ENCODE results near the gene NTM. TPM values are rescaled to one million over a fixed set of nuclear protein-coding genes. Genes with fewer than 3 reads are reported as not detected.

NTM gene
- total and polyA plus RNA-seq, 8 donors, result 0.04 to 4.4 (median 0.50) TPM

DNA sequence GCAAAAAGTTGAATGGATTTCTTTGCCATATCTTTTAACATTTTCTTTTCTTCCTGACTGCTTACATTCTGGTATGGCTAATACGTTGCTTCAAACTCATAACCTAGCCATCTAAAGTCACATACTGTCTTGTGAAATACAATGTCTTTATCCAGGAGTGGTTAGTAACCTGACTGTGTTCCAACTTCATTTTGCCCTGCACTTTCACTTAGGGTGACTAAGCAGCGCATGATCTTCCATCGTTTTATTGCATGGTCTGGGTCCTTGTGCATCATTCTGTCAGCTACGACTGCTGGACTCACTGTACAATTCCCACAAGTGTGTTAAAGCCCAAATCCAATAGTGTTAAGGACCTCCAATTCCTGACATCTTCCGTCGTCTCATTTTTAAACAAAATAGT lies 403.2 kb downstream of the NTM start:
- DNase-seq (no peak), FAIRE-seq (no peak), ATAC-seq (no peak)
- H3K9me3 ChIP-seq, result no peaks in the 10 kb centered on the region
- TF ChIP-seq, protein P1, sequence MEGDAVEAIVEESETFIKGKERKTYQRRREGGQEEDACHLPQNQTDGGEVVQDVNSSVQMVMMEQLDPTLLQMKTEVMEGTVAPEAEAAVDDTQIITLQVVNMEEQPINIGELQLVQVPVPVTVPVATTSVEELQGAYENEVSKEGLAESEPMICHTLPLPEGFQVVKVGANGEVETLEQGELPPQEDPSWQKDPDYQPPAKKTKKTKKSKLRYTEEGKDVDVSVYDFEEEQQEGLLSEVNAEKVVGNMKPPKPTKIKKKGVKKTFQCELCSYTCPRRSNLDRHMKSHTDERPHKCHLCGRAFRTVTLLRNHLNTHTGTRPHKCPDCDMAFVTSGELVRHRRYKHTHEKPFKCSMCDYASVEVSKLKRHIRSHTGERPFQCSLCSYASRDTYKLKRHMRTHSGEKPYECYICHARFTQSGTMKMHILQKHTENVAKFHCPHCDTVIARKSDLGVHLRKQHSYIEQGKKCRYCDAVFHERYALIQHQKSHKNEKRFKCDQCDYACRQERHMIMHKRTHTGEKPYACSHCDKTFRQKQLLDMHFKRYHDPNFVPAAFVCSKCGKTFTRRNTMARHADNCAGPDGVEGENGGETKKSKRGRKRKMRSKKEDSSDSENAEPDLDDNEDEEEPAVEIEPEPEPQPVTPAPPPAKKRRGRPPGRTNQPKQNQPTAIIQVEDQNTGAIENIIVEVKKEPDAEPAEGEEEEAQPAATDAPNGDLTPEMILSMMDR (IDR thresholded peaks at IDR 0.05), result no peak
- intact Hi-C loops (cut with DNase I), result no loop called here
- no peaks in the 10 kb centered on the region for H3K4me1 ChIP-seq
- no peaks in the 10 kb centered on the region for H3K36me3 ChIP-seq
- H3K27ac ChIP-seq, result no peak overlapping the region
- no peak overlapping the region for H3K4me3 ChIP-seq
- H3K27me3 ChIP-seq, result peaks cover 0 to 6% (median 1%) of the 10 kb centered on the region in 4 donors
- whole genome bisulfite sequencing, 2 donors, result 68 to 80% methylated on average over 6 of the region's 6 CpGs

DNA sequence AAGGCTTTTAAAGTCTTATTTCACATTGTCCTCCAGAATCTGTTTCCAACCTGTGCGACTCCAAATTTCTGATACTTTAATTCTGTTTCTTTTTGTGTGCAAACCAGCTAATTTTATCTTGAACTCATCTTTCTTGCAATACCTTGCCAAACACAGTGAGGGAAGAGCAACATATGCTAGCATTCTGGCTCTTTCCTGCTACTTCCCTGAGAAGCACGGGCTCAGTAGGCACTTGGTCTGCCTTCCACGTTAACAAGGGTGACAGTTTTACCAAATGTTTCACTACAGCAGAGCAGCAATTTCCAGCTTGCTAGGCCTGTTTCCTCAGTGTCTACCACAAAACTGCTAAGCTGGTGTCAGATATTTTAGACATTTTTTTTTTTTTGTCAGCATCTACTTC lies 405.8 kb downstream of the NTM start:
- TF ChIP-seq, protein P1 (IDR thresholded peaks at IDR 0.05), result no peak
- H3K36me3 ChIP-seq, result no peaks in the 10 kb centered on the region
- H3K27me3 ChIP-seq, result peaks cover 0 to 6% (median 2%) of the 10 kb centered on the region in 4 donors
- intact Hi-C loops (cut with DNase I), result no loop called here
- no peak overlapping the region for H3K27ac ChIP-seq
- no peak for FAIRE-seq
- ATAC-seq, result no peak
- H3K4me3 ChIP-seq, result no peak overlapping the region
- no peak for DNase-seq
- no peaks in the 10 kb centered on the region for H3K4me1 ChIP-seq
- 50 to 55% methylated on average over 3 of the region's 3 CpGs for WGBS, 2 donors
- H3K9me3 ChIP-seq, result no peaks in the 10 kb centered on the region

DNA sequence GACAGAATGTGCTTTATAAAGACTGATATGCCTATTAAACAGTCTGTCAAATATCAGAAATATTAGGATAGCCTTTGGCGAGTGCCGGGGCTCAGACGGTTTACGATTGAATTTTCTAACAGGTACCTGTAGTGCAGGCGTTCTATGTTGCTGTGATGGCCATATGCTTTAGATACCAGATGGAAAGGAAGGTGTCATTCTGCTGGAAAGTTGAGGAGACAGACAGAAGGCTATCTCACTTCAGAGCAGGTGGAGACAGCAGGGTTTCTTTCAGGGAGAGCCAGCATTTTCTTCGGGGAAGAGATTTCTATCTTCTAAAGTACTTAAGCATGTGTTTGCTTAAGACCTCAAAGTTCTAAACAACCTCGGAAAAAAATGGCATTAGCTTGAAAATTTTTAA lies 415.4 kb downstream of the NTM start:
- H3K4me1 ChIP-seq, result no peaks in the 10 kb centered on the region
- no peak overlapping the region for H3K4me3 ChIP-seq
- FAIRE-seq, result no peak
- H3K27me3 ChIP-seq, result peaks cover 0 to 16% (median 7%) of the 10 kb centered on the region in 4 donors
- no peak overlapping the region for H3K27ac ChIP-seq
- 51 to 57% methylated on average over 7 of the region's 7 CpGs for WGBS, 2 donors
- TF ChIP-seq, protein P1 (IDR thresholded peaks at IDR 0.05), result no peak
- no peak for DNase-seq
- no peaks in the 10 kb centered on the region for H3K9me3 ChIP-seq
- no peaks in the 10 kb centered on the region for H3K36me3 ChIP-seq
- ATAC-seq, result no peak
- intact Hi-C loops (cut with DNase I), result no loop called here

DNA sequence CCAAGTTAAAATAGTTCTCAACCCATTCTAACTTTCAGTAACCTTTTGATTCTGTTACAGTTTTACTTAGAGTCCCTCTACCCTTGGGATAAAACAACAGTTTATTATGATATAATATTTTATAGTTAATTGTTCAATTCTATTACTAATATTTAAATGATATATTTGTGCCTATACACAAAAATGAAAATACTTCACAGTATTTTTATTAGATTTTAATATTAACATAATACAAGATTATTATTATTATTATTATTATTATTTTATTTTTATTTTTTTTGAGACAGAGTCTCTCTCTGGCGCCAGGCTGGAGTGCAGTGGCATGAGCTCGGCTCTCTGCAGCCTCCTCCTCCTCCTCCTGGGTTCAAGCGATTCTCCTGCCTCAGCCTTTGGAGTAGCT lies 416.7 kb downstream of the NTM start:
- Histone ChIP-seq H3K27ac (no peak overlapping the region), H3K4me3 (no peak overlapping the region), H3K36me3 (no peaks in the 10 kb centered on the region), H3K27me3 (peaks cover 0 to 16% (median 2%) of the 10 kb centered on the region in 4 donors), H3K4me1 (no peaks in the 10 kb centered on the region), H3K9me3 (no peaks in the 10 kb centered on the region)
- TF ChIP-seq, protein P1 (IDR thresholded peaks at IDR 0.05), result no peak
- no peak for DNase-seq
- 46 to 73% methylated on average over 3 of the region's 3 CpGs for WGBS, 2 donors
- no peak for FAIRE-seq
- no peak for ATAC-seq
- intact Hi-C loops (cut with DNase I), result no loop called here

DNA sequence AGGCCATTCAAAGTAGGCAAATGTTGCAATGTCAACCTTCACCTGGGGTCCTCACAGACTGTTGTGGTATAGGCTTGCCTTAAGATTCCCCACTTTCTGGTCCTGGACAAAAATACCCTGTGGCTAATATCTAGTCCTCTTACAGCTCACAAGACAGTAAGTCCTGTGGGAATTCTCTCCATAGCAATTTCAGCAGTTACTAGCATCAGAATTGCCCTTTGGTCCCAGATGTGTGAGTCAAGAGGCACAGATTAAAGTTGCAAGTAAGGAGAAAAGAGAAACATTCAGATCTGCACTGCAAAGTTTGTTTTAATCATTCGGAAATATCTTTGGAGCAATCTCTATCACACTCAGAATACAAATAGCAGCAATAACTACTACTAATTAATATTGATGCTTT lies 420.2 kb downstream of the NTM start:
- no peaks in the 10 kb centered on the region for H3K9me3 ChIP-seq
- WGBS, 2 donors, result 42 to 55% methylated on average over 1 of the region's 1 CpG
- TF ChIP-seq, protein P1 (IDR thresholded peaks at IDR 0.05), result no peak
- no peaks in the 10 kb centered on the region for H3K4me1 ChIP-seq
- H3K36me3 ChIP-seq, result no peaks in the 10 kb centered on the region
- no peak for DNase-seq
- H3K27me3 ChIP-seq, result peaks cover 0 to 16% (median 0%) of the 10 kb centered on the region in 4 donors
- ATAC-seq, result no peak
- H3K27ac ChIP-seq, result no peak overlapping the region
- intact Hi-C loops (cut with DNase I), result loop anchor here in 1 of 3 donors (10.0 kb wide), 1 partner anchor 64 kb away; no protein-coding TSS in a partner anchor
- no peak for FAIRE-seq
- H3K4me3 ChIP-seq, result no peak overlapping the region
